Brain microvascular endothelial cell (primary cell): ENCODE measurements around the gene RPS6KA3.

Experiments
- DNase-seq: peaks from one replicate; pipeline ENCODE4 v3.0.0-alpha.2; 2020
- H3K27ac ChIP-seq: fragments of 250-450 bp; sonication (Bioruptor Pico); 2 replicates; pipeline ENCODE4 v1.5.1; 2020; ENCODE audit warnings: mild to moderate bottlenecking, moderate library complexity
- H3K27me3 ChIP-seq: fragments of 250-450 bp; sonication (Bioruptor Pico); replicated peaks from 2 replicates; pipeline ENCODE4 v1.5.1; 2020; ENCODE audit warnings: mild to moderate bottlenecking
- H3K36me3 ChIP-seq: fragments of 250-450 bp; sonication (Bioruptor Pico); replicated peaks from 2 replicates; pipeline ENCODE4 v1.5.1; 2020; ENCODE audit warnings: mild to moderate bottlenecking
- H3K4me3 ChIP-seq: 2 replicates; pipeline ENCODE4 v1.5.1; 2011; ENCODE audit warnings: low read depth, mild to moderate bottlenecking, control low read depth, low read length, moderate library complexity
- in situ Hi-C: cut with HindIII; loops from 2 replicates; pipeline ENCODE4 v1.10.0; 2017; ENCODE audit warnings: low sequenced_read_pairs, low pct_ligation_motif_present
- TF ChIP-seq, protein P1 (sequence below): IDR thresholded peaks from 2 replicates; pipeline ENCODE4 v1.5.1; 2011; ENCODE audit warnings: low read depth, mild to moderate bottlenecking, moderate library complexity, low read length, control low read depth, inconsistent platforms; ENCODE audit errors: missing control alignments

Gene RPS6KA3

DNA sequence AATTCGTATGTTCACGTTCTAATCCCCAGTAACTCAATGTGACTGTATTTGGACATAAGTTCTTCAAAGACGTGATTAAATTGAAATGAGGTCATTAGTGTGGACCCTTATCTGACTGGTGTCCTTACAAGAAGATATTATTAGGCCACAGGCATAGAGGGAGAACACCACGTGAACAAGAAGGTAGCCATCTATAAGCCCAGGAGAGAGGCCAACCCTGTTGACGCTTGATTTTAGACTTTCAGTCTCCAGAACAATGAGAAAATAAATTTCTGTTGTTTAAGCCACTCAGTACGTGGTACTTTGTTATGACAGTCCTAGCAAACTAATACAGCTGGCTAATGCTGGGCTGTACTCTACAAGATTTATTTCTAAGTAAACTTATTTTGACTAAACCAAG lies 123.6 kb downstream of the RPS6KA3 start:
- H3K27me3 ChIP-seq, result no peaks in the 10 kb centered on the region
- no peak overlapping the region for H3K27ac ChIP-seq
- no peak overlapping the region for H3K4me3 ChIP-seq
- in situ Hi-C loops, result no loop called here
- TF ChIP-seq, protein P1, sequence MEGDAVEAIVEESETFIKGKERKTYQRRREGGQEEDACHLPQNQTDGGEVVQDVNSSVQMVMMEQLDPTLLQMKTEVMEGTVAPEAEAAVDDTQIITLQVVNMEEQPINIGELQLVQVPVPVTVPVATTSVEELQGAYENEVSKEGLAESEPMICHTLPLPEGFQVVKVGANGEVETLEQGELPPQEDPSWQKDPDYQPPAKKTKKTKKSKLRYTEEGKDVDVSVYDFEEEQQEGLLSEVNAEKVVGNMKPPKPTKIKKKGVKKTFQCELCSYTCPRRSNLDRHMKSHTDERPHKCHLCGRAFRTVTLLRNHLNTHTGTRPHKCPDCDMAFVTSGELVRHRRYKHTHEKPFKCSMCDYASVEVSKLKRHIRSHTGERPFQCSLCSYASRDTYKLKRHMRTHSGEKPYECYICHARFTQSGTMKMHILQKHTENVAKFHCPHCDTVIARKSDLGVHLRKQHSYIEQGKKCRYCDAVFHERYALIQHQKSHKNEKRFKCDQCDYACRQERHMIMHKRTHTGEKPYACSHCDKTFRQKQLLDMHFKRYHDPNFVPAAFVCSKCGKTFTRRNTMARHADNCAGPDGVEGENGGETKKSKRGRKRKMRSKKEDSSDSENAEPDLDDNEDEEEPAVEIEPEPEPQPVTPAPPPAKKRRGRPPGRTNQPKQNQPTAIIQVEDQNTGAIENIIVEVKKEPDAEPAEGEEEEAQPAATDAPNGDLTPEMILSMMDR, result no peak
- H3K36me3 ChIP-seq, result peaks cover 4% of the 10 kb centered on the region
- no peak for DNase-seq

DNA sequence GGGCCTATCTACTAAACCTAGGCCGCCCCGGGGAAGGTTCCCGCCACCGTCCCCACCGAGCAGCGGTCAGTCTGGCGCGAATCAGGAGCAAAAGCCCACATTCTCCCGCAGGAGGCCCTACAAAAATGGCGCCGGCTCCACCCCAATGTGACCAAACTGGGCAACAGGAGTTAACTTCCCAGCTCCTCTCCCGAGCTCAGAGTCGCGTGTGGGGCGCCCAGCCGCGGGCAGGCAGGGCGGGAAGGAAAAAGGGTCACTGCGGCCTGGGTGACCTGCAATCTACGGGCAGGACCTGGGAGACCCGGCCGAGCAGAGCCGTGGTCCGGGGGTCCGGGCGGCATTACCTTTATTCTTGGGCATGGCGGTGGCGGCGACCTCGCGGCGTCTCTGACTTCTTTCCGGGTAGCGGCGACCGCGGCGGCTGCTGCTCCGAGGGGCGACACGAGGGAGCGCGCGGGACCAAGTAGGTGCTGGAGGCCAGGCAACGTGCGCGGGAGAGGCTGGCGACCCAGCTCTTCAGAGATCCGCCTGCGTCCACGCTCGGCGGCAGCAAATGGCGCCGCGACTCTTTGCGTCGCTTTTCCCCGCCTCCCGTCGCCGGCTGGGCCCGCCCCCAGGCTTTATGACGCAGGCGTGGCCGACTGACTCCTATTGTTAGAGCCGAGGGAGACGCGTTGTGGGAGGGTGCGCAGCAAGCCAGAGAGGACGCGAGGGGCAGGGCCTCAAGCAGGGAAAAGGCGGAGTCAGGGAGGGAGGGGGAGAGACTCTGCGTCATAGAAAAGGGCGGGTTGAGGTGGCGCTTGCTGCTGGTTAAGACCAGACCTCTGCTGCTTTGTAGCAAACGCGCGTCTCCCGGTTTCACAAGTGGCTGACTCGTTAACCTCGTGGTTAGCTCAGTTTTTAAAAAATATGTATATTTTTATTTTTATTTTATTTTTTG lies 125.2 kb downstream of the RPS6KA3 start, which contains the start of gene EIF1AX:
EIF1AX (minus strand) TSS at position 558 of the 940 bp plus-strand sequence; CDS start at position 360, 198 bp downstream.
- Histone ChIP-seq H3K27ac (peak within 1 kb of the TSS; percentile 86), H3K36me3 (peaks cover 14% of the 10 kb centered on the region), H3K27me3 (no peaks in the 10 kb centered on the region), H3K4me3 (peak within 1 kb of the TSS; percentile 98)
- TF ChIP-seq, protein P1, result no peak
- peak; percentile 100 for DNase-seq
- in situ Hi-C loops, result no loop called here

DNA sequence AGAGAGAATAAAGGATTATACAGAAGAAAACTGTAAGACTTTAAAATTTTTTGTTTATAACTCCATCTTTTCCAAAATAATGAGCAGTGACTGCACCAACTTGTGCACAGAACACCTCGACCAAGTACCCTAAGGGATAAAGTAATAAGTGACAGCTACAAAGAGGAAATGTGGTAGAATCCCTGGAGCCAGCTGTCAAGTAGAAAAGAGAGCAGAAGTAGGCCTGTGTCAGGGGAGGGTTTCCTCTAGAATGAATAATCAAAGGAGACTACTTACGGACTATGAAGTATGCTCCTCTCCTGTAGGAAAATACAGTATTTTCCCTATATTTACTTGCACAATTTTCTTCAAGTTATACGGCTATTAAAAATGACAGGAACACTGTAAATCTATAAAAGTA lies 126.3 kb downstream of the RPS6KA3 start:
- TF ChIP-seq, protein P1, result no peak
- DNase-seq, result no peak
- no peaks in the 10 kb centered on the region for H3K27me3 ChIP-seq
- in situ Hi-C loops, result no loop called here
- no peak overlapping the region for H3K27ac ChIP-seq
- H3K36me3 ChIP-seq, result peaks cover 17% of the 10 kb centered on the region
- peak overlapping the region; percentile 98 for H3K4me3 ChIP-seq

DNA sequence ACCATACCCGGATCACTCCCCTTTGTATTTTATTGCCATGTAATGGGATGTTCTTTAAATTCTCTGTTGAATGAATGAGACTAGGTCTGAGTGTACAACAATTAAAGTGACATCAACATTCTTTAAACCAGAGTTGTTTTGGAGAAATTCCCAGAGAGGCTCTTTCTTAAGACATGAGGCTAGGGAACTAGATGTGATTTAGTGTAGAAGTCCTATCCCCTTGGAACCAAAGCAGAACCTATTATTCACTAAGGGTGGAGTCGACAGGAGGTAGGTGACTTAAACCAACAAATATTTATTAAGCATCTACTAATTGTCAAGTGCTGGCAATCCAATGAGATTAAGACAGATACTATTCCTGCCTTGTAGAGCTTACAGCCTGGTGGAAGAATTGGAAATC lies 126.7 kb downstream of the RPS6KA3 start:
- H3K27me3 ChIP-seq, result no peaks in the 10 kb centered on the region
- peak overlapping the region; percentile 98 for H3K4me3 ChIP-seq
- H3K27ac ChIP-seq, result no peak overlapping the region
- DNase-seq, result no peak
- in situ Hi-C loops, result no loop called here
- TF ChIP-seq, protein P1, result no peak
- H3K36me3 ChIP-seq, result peaks cover 20% of the 10 kb centered on the region

DNA sequence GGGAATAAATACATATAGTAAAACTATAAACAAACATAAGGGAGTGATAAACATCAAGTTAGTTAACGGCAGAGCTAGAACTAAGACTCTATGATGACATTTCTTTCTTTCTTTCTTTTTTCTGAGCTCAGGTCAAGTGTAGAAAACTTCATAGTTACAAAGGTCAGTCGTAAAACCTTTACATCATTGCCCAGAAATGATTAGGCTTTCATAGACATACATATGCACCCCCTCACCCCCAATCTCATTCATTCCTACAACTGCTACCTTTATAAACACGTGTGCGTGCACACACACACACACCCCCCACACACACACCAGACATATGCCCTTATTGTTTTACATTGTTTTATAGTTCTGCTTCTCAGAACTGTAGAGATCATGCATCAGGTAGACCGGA lies 130.8 kb downstream of the RPS6KA3 start:
- H3K36me3 ChIP-seq, result peaks cover 49% of the 10 kb centered on the region
- no peak overlapping the region for H3K27ac ChIP-seq
- in situ Hi-C loops, result no loop called here
- TF ChIP-seq, protein P1, result no peak
- DNase-seq, result no peak
- no peak overlapping the region for H3K4me3 ChIP-seq
- no peaks in the 10 kb centered on the region for H3K27me3 ChIP-seq
